Peyer's patch (tissue), 4 donors: ENCODE data around the gene FNDC3B. TPM values are rescaled to one million over a fixed set of nuclear protein-coding genes. Genes with fewer than 3 reads are reported as not detected.

Experiments used
- DNase-seq, 3 donors: peaks; one replicate each; pipeline ENCODE4 v3.0.0-alpha.2; 2017 to 2019
- H3K27ac ChIP-seq, 4 donors: fragments of 200-600 bp; sonication (generic); one replicate each; pipeline ENCODE4 v1.5.1; 2016 to 2019
- H3K27me3 ChIP-seq, 2 donors: fragments of 200-600 bp; sonication (generic); one replicate each; pipeline ENCODE4 v1.5.1; 2019
- H3K36me3 ChIP-seq, 3 donors: fragments of 200-600 bp; sonication (generic); one replicate each; pipeline ENCODE4 v1.5.1; 2016 to 2019
- H3K4me1 ChIP-seq, 4 donors: fragments of 200-600 bp; sonication (generic); one replicate each; pipeline ENCODE4 v1.5.1; 2016 to 2019
- H3K4me3 ChIP-seq, 4 donors: fragments of 200-600 bp; sonication (generic); 1 replicate in 3 of 4; 2 replicates in 1 of 4; pipeline ENCODE4 v1.5.1; 2016 to 2019; ENCODE audit warnings: mild to moderate bottlenecking in 1 of 4
- H3K9me3 ChIP-seq, 4 donors: fragments of 200-600 bp; sonication (generic); one replicate each; pipeline ENCODE4 v1.5.1; 2016 to 2019; ENCODE audit warnings: mild to moderate bottlenecking in 1 of 4
- CTCF ChIP-seq, 6 experiments: fragments of 450-650 bp in 4 of 6; fragments of 200-600 bp in 2 of 6; sonication (generic) in 1 of 6; IDR thresholded peaks; one replicate each; pipeline ENCODE4 v1.5.1; 2017 to 2019; ENCODE audit warnings: antibody characterized with exemption in 6 of 6, mild to moderate bottlenecking in 3 of 6, moderate library complexity in 1 of 6
- POLR2A ChIP-seq, 2 donors: fragments of 450-650 bp; IDR thresholded peaks; one replicate each; pipeline ENCODE4 v1.5.1; 2017; ENCODE audit warnings: antibody characterized with exemption in 2 of 2, mild to moderate bottlenecking in 2 of 2, moderate library complexity in 2 of 2
- total RNA-seq, 4 donors: library from RNA; depleted of rRNA; stranded (reverse); fragments of >200 nt; gene quantifications; one replicate each; pipeline ENCODE4 v1.1.0, GENCODE V29; 2016

Gene FNDC3B
- total RNA-seq, 4 donors from 2014 or later: 28.7 to 74.3 (median 54.6) TPM

GRCh38 chr3:172188511-172188910 lies 149.1 kb downstream of the FNDC3B start:
- DNase-seq: no peak
- H3K9me3 ChIP-seq: no peaks in the 10 kb centered on the region
- TF ChIP-seq CTCF (IDR thresholded peaks at IDR 0.05): no peak
- TF ChIP-seq POLR2A (IDR thresholded peaks at IDR 0.05): no peak

GRCh38 chr3:172189213-172189612 lies 149.8 kb downstream of the FNDC3B start:
- H3K27ac ChIP-seq: no peak overlapping the region
- no peak for DNase-seq
- H3K4me1 ChIP-seq: no peaks in the 10 kb centered on the region
- H3K36me3 ChIP-seq: no peaks in the 10 kb centered on the region
- no peaks in the 10 kb centered on the region for H3K9me3 ChIP-seq
- no peak overlapping the region for H3K4me3 ChIP-seq
- H3K27me3 ChIP-seq: no peaks in the 10 kb centered on the region
- TF ChIP-seq CTCF (IDR thresholded peaks at IDR 0.05): no peak
- TF ChIP-seq POLR2A (IDR thresholded peaks at IDR 0.05): no peak

More at GRCh38 chr3:172188511-172188910, 149.1 kb downstream of the FNDC3B start:
- no peaks in the 10 kb centered on the region for H3K36me3 ChIP-seq
- no peak overlapping the region for H3K4me3 ChIP-seq
- no peaks in the 10 kb centered on the region for H3K4me1 ChIP-seq
- H3K27me3 ChIP-seq: no peaks in the 10 kb centered on the region
- H3K27ac ChIP-seq: no peak overlapping the region

- Histone ChIP-seq H3K4me1 (no peaks in the 10 kb centered on the region), H3K9me3 (no peaks in the 10 kb centered on the region), H3K36me3 (no peaks in the 10 kb centered on the region), H3K27ac (no peak overlapping the region), H3K27me3 (no peaks in the 10 kb centered on the region), H3K4me3 (no peak overlapping the region)
- TF ChIP-seq CTCF (IDR thresholded peaks at IDR 0.05) (no peak), POLR2A (IDR thresholded peaks at IDR 0.05) (no peak)
- DNase-seq: no peak
Observed at GRCh38 chr3:172189987-172190603, 150.7 kb downstream of the FNDC3B start.

- Histone ChIP-seq H3K27ac (no peak overlapping the region), H3K4me3 (no peak overlapping the region), H3K9me3 (no peaks in the 10 kb centered on the region), H3K4me1 (no peaks in the 10 kb centered on the region), H3K36me3 (no peaks in the 10 kb centered on the region), H3K27me3 (no peaks in the 10 kb centered on the region)
- no peak for TF ChIP-seq POLR2A (IDR thresholded peaks at IDR 0.05)
- no peak for DNase-seq
Observed at GRCh38 chr3:172190980-172191379, 151.6 kb downstream of the FNDC3B start.

- Histone ChIP-seq H3K4me1 (no peaks in the 10 kb centered on the region), H3K36me3 (no peaks in the 10 kb centered on the region), H3K27me3 (no peaks in the 10 kb centered on the region), H3K27ac (no peak overlapping the region), H3K4me3 (no peak overlapping the region), H3K9me3 (no peaks in the 10 kb centered on the region)
- TF ChIP-seq CTCF (IDR thresholded peaks at IDR 0.05) (no peak), POLR2A (IDR thresholded peaks at IDR 0.05) (no peak)
- no peak for DNase-seq
Observed at GRCh38 chr3:172191629-172192028, 152.3 kb downstream of the FNDC3B start.

- Histone ChIP-seq H3K4me3 (no peak overlapping the region), H3K4me1 (no peaks in the 10 kb centered on the region), H3K27me3 (no peaks in the 10 kb centered on the region), H3K27ac (no peak overlapping the region), H3K36me3 (no peaks in the 10 kb centered on the region), H3K9me3 (no peaks in the 10 kb centered on the region)
- no peak for DNase-seq
- TF ChIP-seq POLR2A (IDR thresholded peaks at IDR 0.05): no peak
Observed at GRCh38 chr3:172192830-172193415, 153.5 kb downstream of the FNDC3B start.
